Duodenal mucosa (tissue), 2 donors: ENCODE data around the gene MDK.

ENCODE experiments used
- H3K27ac ChIP-seq: one replicate; pipeline ENCODE4 v1.7.0; 2013; ENCODE audit warnings: low read depth, low read length
- H3K27me3 ChIP-seq, 2 donors: one replicate each; pipeline ENCODE4 v1.7.0; 2013; ENCODE audit warnings: low read length in 2 of 2, control low read depth in 1 of 2; ENCODE audit not compliant: insufficient read depth in 2 of 2, control insufficient read depth in 1 of 2
- H3K36me3 ChIP-seq, 2 donors: one replicate each; pipeline ENCODE4 v1.7.0; 2013; ENCODE audit warnings: low read length in 2 of 2, control low read depth in 1 of 2; ENCODE audit not compliant: insufficient read depth in 2 of 2, control insufficient read depth in 1 of 2
- H3K4me1 ChIP-seq, 2 donors: one replicate each; pipeline ENCODE4 v1.7.0; 2013; ENCODE audit warnings: low read length in 2 of 2, control low read depth in 1 of 2; ENCODE audit not compliant: insufficient read depth in 2 of 2, control insufficient read depth in 1 of 2
- H3K4me3 ChIP-seq, 2 donors: one replicate each; pipeline ENCODE4 v1.7.0; 2013; ENCODE audit warnings: low read length in 2 of 2, low read depth in 1 of 2
- H3K9ac ChIP-seq, 2 donors: one replicate each; pipeline ENCODE4 v1.7.0; 2013; ENCODE audit warnings: low read length in 2 of 2, low read depth in 1 of 2
- H3K9me3 ChIP-seq, 2 donors: one replicate each; pipeline ENCODE4 v1.7.0; 2013; ENCODE audit warnings: low read length in 2 of 2, control low read depth in 1 of 2; ENCODE audit not compliant: control insufficient read depth in 1 of 2

MDK gene

GRCh38 chr11:46381048-46381818, at the start of gene MDK:
Gene MDK (plus strand): TSS chr11:46381669. CDS start chr11:46382058, 389 bp downstream.
- Histone ChIP-seq H3K36me3 (peaks cover 4 to 21% of the 10 kb centered on the region in 2 donors), H3K4me3 (peak within 1 kb of the TSS; percentile 77 to 80), H3K4me1 (peaks cover 30% of the 10 kb centered on the region in 2 donors), H3K9me3 (no peaks in the 10 kb centered on the region), H3K27me3 (peaks cover 0 to 7% of the 10 kb centered on the region in 2 donors), H3K9ac (peak within 1 kb of the TSS; percentile 74 to 82), H3K27ac (peak within 1 kb of the TSS; percentile 92)

DNA sequence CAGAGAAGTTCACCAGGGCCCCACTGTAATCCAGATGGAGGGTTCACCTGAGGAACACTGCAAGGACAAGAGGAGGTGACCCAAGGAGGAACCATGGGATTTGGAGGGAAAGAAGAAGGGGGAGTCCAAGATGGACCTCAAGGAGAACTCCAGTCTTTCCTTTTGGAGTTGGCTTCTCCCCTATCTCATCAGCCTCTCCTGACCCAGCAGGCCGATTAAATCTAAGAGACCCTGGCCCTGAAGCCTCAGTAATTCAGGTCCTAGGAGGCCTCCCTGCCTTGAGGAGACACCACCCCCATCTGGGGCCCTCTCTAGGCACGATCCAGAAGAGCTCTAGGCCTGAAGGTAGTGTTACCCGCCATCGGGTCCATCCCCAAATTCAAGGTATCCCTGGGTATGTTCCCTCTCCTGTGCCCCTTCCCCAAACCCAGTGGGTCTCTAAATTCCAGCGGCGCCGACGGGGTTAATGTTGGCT, 49.3 kb upstream of the MDK start:
- no peaks in the 10 kb centered on the region for H3K9me3 ChIP-seq
- no peak overlapping the region for H3K27ac ChIP-seq
- H3K4me3 ChIP-seq, result peak overlapping the region; percentile 40 to 55
- H3K9ac ChIP-seq, result no peak overlapping the region
- peaks cover 8 to 10% of the 10 kb centered on the region in 2 donors for H3K4me1 ChIP-seq
- peaks cover 45 to 46% of the 10 kb centered on the region in 2 donors for H3K27me3 ChIP-seq
- H3K36me3 ChIP-seq, result no peaks in the 10 kb centered on the region

DNA sequence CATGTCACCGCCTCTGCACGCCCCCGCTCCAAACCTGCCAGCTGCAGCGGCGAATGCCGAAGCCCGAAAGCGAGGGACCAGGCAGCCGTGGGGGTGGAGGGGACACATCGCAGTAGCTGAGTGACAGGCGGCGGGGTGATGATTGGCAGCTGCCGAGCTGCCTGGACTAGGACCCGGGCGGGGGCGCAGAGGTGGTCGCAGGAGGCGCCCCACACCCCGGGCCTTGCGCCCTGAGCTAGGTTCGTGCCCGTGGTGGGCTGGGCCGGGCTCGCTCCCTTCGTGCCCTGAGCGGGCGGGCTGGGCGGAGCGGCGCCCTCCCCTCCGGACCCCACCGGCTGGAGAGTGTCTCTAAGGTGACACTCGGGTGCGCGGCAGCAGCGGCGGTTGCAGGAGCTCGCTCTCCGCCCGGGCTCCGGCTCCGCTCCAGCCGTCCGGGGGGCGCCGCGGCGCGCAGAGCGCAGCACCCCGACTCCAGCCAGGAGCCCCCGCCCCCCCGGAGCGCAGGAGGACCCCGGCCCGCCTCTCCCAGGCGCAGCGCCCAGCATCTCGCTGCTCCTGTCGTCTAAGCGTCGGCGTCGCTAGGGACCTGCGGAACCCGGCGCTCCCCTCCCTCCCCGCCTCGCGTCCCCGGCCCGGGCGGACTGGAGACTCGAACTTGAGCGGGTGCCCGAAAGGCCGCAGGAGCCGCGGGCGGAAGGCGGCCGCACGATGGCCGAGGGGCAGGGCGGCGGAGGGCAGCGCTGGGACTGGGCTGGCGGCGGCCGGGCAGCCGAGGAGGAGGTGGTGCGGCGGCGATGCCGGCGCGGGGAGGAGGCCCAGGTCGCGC, 48.7 kb upstream of the MDK start:
- Histone ChIP-seq H3K4me1 (peaks cover 8 to 10% of the 10 kb centered on the region in 2 donors), H3K27me3 (peaks cover 45 to 46% of the 10 kb centered on the region in 2 donors), H3K9me3 (no peaks in the 10 kb centered on the region), H3K36me3 (no peaks in the 10 kb centered on the region), H3K27ac (no peak overlapping the region), H3K4me3 (peak overlapping the region; percentile 40 to 55), H3K9ac (no peak overlapping the region)

- Histone ChIP-seq H3K27me3 (peaks cover 45 to 46% of the 10 kb centered on the region in 2 donors), H3K27ac (no peak overlapping the region), H3K9ac (no peak overlapping the region), H3K9me3 (no peaks in the 10 kb centered on the region), H3K4me3 (peak overlapping the region in 1 of 2 donors; percentile 55), H3K36me3 (no peaks in the 10 kb centered on the region), H3K4me1 (peaks cover 8 to 10% of the 10 kb centered on the region in 2 donors)
These were observed 48.0 kb upstream of the MDK start for GRCh38 chr11:46333394-46333947.

GRCh38 chr11:46334211-46334610, 47.3 kb upstream of the MDK start:
- Histone ChIP-seq H3K4me1 (peaks cover 13 to 18% of the 10 kb centered on the region in 2 donors), H3K4me3 (no peak overlapping the region), H3K36me3 (no peaks in the 10 kb centered on the region), H3K9ac (no peak overlapping the region), H3K9me3 (no peaks in the 10 kb centered on the region), H3K27ac (no peak overlapping the region), H3K27me3 (peaks cover 45 to 46% of the 10 kb centered on the region in 2 donors)

GRCh38 chr11:46335271-46335670, 46.2 kb upstream of the MDK start:
- Histone ChIP-seq H3K4me1 (peaks cover 13 to 27% of the 10 kb centered on the region in 2 donors), H3K27ac (no peak overlapping the region), H3K9me3 (no peaks in the 10 kb centered on the region), H3K27me3 (peaks cover 36 to 37% of the 10 kb centered on the region in 2 donors), H3K9ac (no peak overlapping the region), H3K4me3 (no peak overlapping the region), H3K36me3 (no peaks in the 10 kb centered on the region)

GRCh38 chr11:46335890-46336562, 45.4 kb upstream of the MDK start:
- H3K36me3 ChIP-seq, result no peaks in the 10 kb centered on the region
- no peak overlapping the region for H3K9ac ChIP-seq
- peaks cover 33% of the 10 kb centered on the region in 2 donors for H3K27me3 ChIP-seq

GRCh38 chr11:46336563-46337180, 44.8 kb upstream of the MDK start:
- H3K4me3 ChIP-seq, result no peak overlapping the region
- H3K4me1 ChIP-seq, result peaks cover 10 to 27% of the 10 kb centered on the region in 2 donors
- no peaks in the 10 kb centered on the region for H3K36me3 ChIP-seq
- no peak overlapping the region for H3K27ac ChIP-seq
- H3K9ac ChIP-seq, result no peak overlapping the region
- H3K9me3 ChIP-seq, result no peaks in the 10 kb centered on the region
- peaks cover 27 to 29% of the 10 kb centered on the region in 2 donors for H3K27me3 ChIP-seq

More at GRCh38 chr11:46335890-46336562, 45.4 kb upstream of the MDK start:
- H3K9me3 ChIP-seq, result no peaks in the 10 kb centered on the region
- H3K27ac ChIP-seq, result no peak overlapping the region
- H3K4me1 ChIP-seq, result peaks cover 10 to 27% of the 10 kb centered on the region in 2 donors
- H3K4me3 ChIP-seq, result no peak overlapping the region

- peaks cover 17 to 18% of the 10 kb centered on the region in 2 donors for H3K27me3 ChIP-seq
- H3K9ac ChIP-seq, result no peak overlapping the region
- H3K36me3 ChIP-seq, result no peaks in the 10 kb centered on the region
- H3K9me3 ChIP-seq, result no peaks in the 10 kb centered on the region
- no peak overlapping the region for H3K4me3 ChIP-seq
- H3K27ac ChIP-seq, result no peak overlapping the region
- H3K4me1 ChIP-seq, result peaks cover 10 to 28% of the 10 kb centered on the region in 2 donors
These were observed 43.7 kb upstream of the MDK start for GRCh38 chr11:46337626-46338345.
